Mucosa of descending colon (tissue), 3 donors: Measurements from ENCODE around the gene ZCCHC14. TPM values are rescaled to one million over a fixed set of nuclear protein-coding genes. Genes with fewer than 3 reads are reported as not detected.
A peak's percentile ranks its signal among the peaks of the same experiment; 100 is the strongest.

Source experiments
- ATAC-seq: fragments of 200-7000 bp; cut with Tn5 transposase; one replicate; pipeline ENCODE4 v1.9.1; 2020; ENCODE audit warnings: mild to moderate bottlenecking, moderate library complexity
- DNase-seq, 3 donors: peaks; one replicate each; pipeline ENCODE4 v3.0.0-alpha.2; 2020
- H3K36me3 ChIP-seq: fragments of 200-600 bp; one replicate; pipeline ENCODE4 v1.8.0; 2021; ENCODE audit warnings: low read depth, mild to moderate bottlenecking
- H3K4me1 ChIP-seq: fragments of 200-600 bp; one replicate; pipeline ENCODE4 v1.8.0; 2021; ENCODE audit warnings: low read depth, mild to moderate bottlenecking
- H3K4me3 ChIP-seq: fragments of 200-600 bp; one replicate; pipeline ENCODE4 v1.8.0; 2021; ENCODE audit warnings: mild to moderate bottlenecking
- H3K9me3 ChIP-seq: fragments of 200-600 bp; one replicate; pipeline ENCODE4 v1.8.0; 2021; ENCODE audit warnings: mild to moderate bottlenecking
- intact Hi-C, 2 donors: fragments of 100-400 bp; cut with DNase I in 1 of 2; cut with micrococcal nuclease in 1 of 2; formaldehyde crosslinking; loops; one replicate each; pipeline versions ENCODE4 v1.11.0 to v1.11.1; 2022; cut with DNase I, micrococcal nuclease
- total RNA-seq, 3 donors: library from RNA; stranded (reverse); fragmentation: NEBNext Ultra II Directional in 2 of 3; extraction: Animal tissue kit (Norgen Biotek cat#: 25700) in 2 of 3; gene quantifications; one replicate each; pipeline versions ENCODE4 v1.2.1 to v1.2.4, GENCODE V29; 2021 to 2023
- TF ChIP-seq, protein P1 (sequence below): fragments of 200-600 bp; IDR thresholded peaks from one replicate; pipeline ENCODE4 v1.8.0; 2022; ENCODE audit warnings: antibody characterized with exemption, mild to moderate bottlenecking
- donor health status: DM: no; HTN: no; CAD: no; lungs with moderate emphysema.
- donor health status: DM: no; HTN: no; CAD: no.
- donor health status: DM: no; HTN: yes; CAD: no.

The ZCCHC14 gene
- total RNA-seq, 3 donors from 2014 or later: 30.3 to 36.4 (median 32.3) TPM

DNA sequence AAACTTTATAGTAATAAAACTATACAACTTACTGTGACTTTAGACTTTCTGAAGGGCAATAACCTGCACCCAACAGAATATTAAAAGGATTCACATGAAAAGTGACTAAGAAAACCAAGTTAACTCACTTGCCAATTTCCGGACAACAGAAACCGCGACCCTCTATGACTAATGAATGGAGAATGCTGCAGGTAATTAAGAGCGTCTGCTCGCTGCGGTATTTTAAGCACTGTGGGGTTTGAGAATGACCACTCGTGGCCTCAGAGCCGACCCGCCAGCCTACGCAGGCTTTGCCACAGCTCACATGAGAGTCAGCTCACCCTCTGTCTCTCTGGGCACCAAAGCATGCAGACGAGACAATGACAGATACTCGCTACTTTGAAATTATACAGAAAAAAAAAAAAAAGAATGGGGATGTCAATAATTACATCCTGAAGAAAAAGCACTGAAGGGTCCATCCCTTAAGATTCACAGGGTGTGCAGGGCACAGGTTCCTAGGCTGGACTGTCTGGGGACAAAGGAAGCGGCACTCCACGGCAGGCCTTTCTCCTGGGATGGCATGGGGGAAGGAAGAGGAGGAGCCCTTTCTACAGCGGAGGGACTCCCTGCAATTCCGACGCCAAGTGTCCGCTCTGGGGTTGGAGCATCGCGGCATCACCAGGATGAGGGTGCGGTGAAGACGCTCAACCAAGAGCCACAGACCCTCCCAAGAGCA is 35.0 kb downstream of the ZCCHC14 start:
- peaks cover 4% of the 10 kb centered on the region for H3K36me3 ChIP-seq
- no peak for DNase-seq
- H3K9me3 ChIP-seq: no peaks in the 10 kb centered on the region
- no peak overlapping the region for H3K4me3 ChIP-seq
- TF ChIP-seq, protein P1, sequence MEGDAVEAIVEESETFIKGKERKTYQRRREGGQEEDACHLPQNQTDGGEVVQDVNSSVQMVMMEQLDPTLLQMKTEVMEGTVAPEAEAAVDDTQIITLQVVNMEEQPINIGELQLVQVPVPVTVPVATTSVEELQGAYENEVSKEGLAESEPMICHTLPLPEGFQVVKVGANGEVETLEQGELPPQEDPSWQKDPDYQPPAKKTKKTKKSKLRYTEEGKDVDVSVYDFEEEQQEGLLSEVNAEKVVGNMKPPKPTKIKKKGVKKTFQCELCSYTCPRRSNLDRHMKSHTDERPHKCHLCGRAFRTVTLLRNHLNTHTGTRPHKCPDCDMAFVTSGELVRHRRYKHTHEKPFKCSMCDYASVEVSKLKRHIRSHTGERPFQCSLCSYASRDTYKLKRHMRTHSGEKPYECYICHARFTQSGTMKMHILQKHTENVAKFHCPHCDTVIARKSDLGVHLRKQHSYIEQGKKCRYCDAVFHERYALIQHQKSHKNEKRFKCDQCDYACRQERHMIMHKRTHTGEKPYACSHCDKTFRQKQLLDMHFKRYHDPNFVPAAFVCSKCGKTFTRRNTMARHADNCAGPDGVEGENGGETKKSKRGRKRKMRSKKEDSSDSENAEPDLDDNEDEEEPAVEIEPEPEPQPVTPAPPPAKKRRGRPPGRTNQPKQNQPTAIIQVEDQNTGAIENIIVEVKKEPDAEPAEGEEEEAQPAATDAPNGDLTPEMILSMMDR: no peak
- peaks cover 33% of the 10 kb centered on the region for H3K4me1 ChIP-seq
- no peak for ATAC-seq
- intact Hi-C loops: no loop called here

DNA sequence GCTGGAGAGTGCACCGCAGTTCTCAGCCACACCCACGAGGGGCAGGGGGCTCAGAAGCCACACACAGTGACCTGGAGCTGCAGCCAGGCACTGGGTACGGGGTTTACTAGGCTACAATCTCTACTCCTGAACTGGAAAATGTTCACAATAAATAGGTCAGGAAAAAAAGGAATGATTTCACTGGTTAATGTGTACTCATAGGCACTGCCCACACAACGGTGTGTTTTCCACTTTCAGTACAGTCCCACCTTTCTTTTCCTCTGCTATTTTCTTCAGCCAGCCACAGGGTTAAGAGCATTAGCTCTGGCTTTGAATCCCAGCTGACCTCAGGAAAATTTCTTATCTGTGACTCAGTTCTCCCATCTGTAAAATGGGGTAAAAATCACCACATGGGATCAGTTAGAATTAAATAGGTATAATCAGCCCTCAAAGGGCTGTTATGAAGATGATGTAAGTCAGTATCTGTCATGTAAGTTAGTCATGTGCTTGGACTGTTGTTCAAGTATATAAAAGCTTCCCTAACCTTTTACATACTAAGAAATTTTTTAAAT is 35.7 kb downstream of the ZCCHC14 start:
- H3K9me3 ChIP-seq: no peaks in the 10 kb centered on the region
- intact Hi-C loops: no loop called here
- H3K4me1 ChIP-seq: peaks cover 31% of the 10 kb centered on the region
- ATAC-seq (peak; percentile 23), DNase-seq (peak in 1 of 3 donors; percentile 49)
- peaks cover 4% of the 10 kb centered on the region for H3K36me3 ChIP-seq
- TF ChIP-seq, protein P1: no peak
- H3K4me3 ChIP-seq: no peak overlapping the region

DNA sequence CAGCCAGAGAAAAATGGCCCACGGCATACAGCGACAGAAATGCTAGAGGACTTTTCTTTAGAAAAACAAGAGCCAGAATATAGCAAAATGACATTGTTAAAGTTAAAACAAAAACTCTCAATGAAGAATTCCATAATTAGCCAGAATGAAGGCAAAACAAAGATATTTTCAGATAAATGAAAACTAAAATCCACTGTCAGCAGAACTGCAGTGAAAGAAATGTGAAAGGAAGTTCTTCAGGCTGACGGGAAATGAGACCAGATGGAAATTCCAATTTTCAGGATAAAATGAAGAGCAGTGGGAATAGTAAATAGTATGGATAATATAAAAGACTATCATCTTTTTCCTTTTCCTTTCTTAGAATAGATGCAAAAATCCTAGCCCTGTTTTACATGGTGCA is 38.4 kb downstream of the ZCCHC14 start:
- DNase-seq (no peak), ATAC-seq (no peak)
- no peaks in the 10 kb centered on the region for H3K36me3 ChIP-seq
- H3K4me3 ChIP-seq: no peak overlapping the region
- TF ChIP-seq, protein P1: no peak
- intact Hi-C loops: no loop called here
- H3K9me3 ChIP-seq: no peaks in the 10 kb centered on the region
- peaks cover 16% of the 10 kb centered on the region for H3K4me1 ChIP-seq

DNA sequence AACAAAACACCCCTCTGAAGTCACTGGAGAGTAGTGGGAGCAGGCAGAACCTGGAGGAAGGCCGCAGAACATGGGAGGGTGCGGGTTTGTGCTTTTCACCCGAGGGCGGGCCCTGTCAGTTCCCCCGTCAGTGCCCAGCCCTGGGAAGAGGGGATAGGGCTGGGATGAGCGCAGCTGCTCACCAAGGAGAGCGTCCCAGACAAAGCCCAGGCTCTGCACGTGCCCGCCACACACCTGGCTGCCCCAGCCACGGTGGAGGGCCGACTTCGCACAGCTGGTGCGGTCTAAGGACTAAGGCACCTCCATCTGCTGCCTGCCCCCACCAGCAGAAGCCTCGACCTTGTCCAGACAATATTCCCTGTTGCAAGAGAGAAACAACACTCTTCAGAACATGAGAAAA is 39.5 kb downstream of the ZCCHC14 start:
- Histone ChIP-seq H3K9me3 (no peaks in the 10 kb centered on the region), H3K4me1 (peaks cover 16% of the 10 kb centered on the region), H3K36me3 (no peaks in the 10 kb centered on the region), H3K4me3 (no peak overlapping the region)
- no peak for DNase-seq
- intact Hi-C loops: no loop called here
- TF ChIP-seq, protein P1: no peak
- no peak for ATAC-seq

DNA sequence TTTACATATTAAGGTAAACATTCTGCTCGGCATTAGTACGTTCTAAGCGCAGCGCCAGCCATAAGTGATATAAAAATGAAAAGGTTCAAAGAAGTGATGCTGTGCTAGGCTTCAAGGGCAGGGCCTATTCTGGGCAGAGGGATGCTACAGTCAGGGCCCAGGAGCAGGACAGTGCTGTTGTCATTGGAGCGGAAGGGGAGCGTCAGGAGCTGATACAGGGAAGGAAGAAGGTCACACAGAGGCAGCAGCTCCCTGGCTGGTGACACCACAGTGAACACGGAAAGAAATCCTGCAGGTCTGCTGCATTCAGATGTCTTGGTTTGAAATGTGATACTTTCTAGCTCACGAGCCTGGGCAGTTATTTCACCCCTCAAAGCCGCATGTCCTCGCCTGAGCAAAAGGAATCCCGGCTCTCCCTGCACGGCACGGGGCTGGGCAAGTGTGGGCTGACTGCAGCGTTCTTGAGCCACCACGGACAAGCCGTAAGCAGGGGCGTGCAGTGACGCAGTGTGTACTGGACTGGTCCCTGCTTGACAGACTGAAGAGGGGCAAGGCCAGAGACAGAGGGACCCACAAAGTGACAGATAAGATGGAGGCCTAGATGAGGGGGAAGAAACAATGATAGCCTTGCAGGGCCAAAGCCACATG is 41.1 kb downstream of the ZCCHC14 start:
- intact Hi-C loops: no loop called here
- no peak for DNase-seq
- peaks cover 5% of the 10 kb centered on the region for H3K4me1 ChIP-seq
- TF ChIP-seq, protein P1: no peak
- H3K4me3 ChIP-seq: no peak overlapping the region
- ATAC-seq: no peak
- H3K36me3 ChIP-seq: no peaks in the 10 kb centered on the region
- no peaks in the 10 kb centered on the region for H3K9me3 ChIP-seq
